Neural cell (in vitro differentiated cells): ENCODE measurements around the gene HAAO.

Experiments used
- EP300 ChIP-seq: fragments of 450-650 bp; conservative IDR thresholded peaks from 2 replicates; pipeline ENCODE4 v1.6.1; 2014; ENCODE audit warnings: antibody characterized with exemption, mild to moderate bottlenecking, moderate library complexity; ENCODE audit not compliant: poor library complexity, severe bottlenecking
- MXI1 ChIP-seq: fragments of 450-650 bp; conservative IDR thresholded peaks from 2 replicates; pipeline ENCODE4 v1.6.1; 2014; ENCODE audit warnings: antibody characterized with exemption, mild to moderate bottlenecking; ENCODE audit not compliant: poor library complexity, severe bottlenecking
- POLR2AphosphoS5 ChIP-seq: IDR thresholded peaks from 2 replicates; pipeline ENCODE4 v1.6.1; 2012
- RAD21 ChIP-seq: fragments of 450-650 bp; conservative IDR thresholded peaks from 2 replicates; pipeline ENCODE4 v1.6.1; 2014; ENCODE audit warnings: antibody characterized with exemption, mild to moderate bottlenecking, moderate library complexity
- SMC3 ChIP-seq: fragments of 450-650 bp; conservative IDR thresholded peaks from 2 replicates; pipeline ENCODE4 v1.6.1; 2014; ENCODE audit warnings: antibody characterized with exemption, mild to moderate bottlenecking, moderate library complexity; ENCODE audit not compliant: poor library complexity
- TF ChIP-seq, protein P1 (sequence below): fragments of 450-650 bp; IDR thresholded peaks from 2 replicates; pipeline ENCODE4 v1.5.1; 2014; ENCODE audit warnings: antibody characterized with exemption, mild to moderate bottlenecking, moderate library complexity; ENCODE audit not compliant: poor library complexity, severe bottlenecking
- TF ChIP-seq, protein P2 (sequence below): IDR thresholded peaks from 2 replicates; pipeline ENCODE4 v1.6.1; 2012; ENCODE audit warnings: borderline replicate concordance

DNA sequence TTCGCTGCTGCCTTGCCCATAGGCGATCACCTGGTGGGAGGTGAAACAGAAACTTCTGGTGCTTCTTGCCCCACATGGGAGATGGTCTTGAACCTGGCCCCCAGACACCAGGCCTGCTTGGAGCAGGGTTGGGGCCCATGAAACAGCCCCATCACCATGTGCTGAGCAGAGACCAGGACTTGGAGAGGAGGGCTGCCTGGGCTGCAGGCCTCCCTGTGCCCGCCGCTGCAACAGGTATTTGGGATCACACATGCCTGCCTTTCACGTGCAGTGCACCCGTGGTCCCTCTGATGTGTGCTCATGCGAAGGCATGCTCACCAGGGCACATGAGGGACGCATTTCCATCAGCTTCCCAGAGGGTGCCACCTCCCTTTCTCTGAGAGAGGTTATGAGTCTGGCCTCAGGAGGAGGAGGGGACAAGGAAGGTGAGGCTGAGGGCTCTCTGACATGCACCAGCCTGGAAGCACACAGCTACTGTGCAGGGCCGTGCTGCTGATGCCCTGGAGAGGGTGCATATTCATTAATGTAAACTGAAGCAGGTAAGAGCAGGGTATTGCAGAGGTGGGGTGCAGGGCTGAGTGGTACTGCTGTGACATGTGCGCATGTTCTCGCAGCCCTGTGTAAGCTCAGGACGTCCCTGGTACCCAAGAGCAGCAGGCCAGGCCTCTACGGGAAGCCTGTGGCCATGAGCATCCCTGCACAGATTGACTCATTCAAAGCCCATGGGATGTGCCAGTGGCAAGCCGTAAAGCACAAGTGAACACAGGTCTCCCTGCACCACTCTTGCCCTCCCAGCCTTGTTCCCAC, 24.3 kb downstream of the HAAO start:
- TF ChIP-seq, protein P1, sequence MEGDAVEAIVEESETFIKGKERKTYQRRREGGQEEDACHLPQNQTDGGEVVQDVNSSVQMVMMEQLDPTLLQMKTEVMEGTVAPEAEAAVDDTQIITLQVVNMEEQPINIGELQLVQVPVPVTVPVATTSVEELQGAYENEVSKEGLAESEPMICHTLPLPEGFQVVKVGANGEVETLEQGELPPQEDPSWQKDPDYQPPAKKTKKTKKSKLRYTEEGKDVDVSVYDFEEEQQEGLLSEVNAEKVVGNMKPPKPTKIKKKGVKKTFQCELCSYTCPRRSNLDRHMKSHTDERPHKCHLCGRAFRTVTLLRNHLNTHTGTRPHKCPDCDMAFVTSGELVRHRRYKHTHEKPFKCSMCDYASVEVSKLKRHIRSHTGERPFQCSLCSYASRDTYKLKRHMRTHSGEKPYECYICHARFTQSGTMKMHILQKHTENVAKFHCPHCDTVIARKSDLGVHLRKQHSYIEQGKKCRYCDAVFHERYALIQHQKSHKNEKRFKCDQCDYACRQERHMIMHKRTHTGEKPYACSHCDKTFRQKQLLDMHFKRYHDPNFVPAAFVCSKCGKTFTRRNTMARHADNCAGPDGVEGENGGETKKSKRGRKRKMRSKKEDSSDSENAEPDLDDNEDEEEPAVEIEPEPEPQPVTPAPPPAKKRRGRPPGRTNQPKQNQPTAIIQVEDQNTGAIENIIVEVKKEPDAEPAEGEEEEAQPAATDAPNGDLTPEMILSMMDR: no peak
- no peak for TF ChIP-seq POLR2AphosphoS5
- TF ChIP-seq, protein P2, sequence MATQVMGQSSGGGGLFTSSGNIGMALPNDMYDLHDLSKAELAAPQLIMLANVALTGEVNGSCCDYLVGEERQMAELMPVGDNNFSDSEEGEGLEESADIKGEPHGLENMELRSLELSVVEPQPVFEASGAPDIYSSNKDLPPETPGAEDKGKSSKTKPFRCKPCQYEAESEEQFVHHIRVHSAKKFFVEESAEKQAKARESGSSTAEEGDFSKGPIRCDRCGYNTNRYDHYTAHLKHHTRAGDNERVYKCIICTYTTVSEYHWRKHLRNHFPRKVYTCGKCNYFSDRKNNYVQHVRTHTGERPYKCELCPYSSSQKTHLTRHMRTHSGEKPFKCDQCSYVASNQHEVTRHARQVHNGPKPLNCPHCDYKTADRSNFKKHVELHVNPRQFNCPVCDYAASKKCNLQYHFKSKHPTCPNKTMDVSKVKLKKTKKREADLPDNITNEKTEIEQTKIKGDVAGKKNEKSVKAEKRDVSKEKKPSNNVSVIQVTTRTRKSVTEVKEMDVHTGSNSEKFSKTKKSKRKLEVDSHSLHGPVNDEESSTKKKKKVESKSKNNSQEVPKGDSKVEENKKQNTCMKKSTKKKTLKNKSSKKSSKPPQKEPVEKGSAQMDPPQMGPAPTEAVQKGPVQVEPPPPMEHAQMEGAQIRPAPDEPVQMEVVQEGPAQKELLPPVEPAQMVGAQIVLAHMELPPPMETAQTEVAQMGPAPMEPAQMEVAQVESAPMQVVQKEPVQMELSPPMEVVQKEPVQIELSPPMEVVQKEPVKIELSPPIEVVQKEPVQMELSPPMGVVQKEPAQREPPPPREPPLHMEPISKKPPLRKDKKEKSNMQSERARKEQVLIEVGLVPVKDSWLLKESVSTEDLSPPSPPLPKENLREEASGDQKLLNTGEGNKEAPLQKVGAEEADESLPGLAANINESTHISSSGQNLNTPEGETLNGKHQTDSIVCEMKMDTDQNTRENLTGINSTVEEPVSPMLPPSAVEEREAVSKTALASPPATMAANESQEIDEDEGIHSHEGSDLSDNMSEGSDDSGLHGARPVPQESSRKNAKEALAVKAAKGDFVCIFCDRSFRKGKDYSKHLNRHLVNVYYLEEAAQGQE: no peak
- TF ChIP-seq EP300: no peak
- TF ChIP-seq MXI1: no peak
- TF ChIP-seq SMC3: no peak
- no peak for TF ChIP-seq RAD21
